HG03108 (cell line): ENCODE measurements around the gene SECISBP2.
A peak's percentile ranks its signal among the peaks of the same experiment; 100 is the strongest.

Experiments
- ATAC-seq: cut with Tn5 transposase; IDR thresholded peaks from one replicate; pipeline ENCODE4 v1.9.1; 2021; ENCODE audit warnings: moderate library complexity; ENCODE audit not compliant: unreplicated experiment

Gene SECISBP2

GRCh38 chr9:89400403-89401116 is 82.3 kb downstream of the SECISBP2 start:
- peak; percentile 77 for ATAC-seq

- no peak for ATAC-seq
These were observed 84.6 kb downstream of the SECISBP2 start for GRCh38 chr9:89402695-89403427.

GRCh38 chr9:89404074-89404473 is 85.8 kb downstream of the SECISBP2 start:
- ATAC-seq: no peak

GRCh38 chr9:89405826-89406225 is 87.5 kb downstream of the SECISBP2 start:
- peak; percentile 59 for ATAC-seq

GRCh38 chr9:89407070-89407469 is 88.8 kb downstream of the SECISBP2 start:
- no peak for ATAC-seq

- no peak for ATAC-seq
These were observed 90.4 kb downstream of the SECISBP2 start for GRCh38 chr9:89408628-89409101.
